Central memory CD8-positive, alpha-beta T cell (primary cell): ENCODE measurements around the gene SULF2.

Experiments
- ATAC-seq: fragments of 150-1000 bp; cut with Tn5 transposase; replicated peaks from 2 replicates; pipeline ENCODE4 v1.10.0; 2022; ENCODE audit warnings: mild to moderate bottlenecking, moderate FRiP score, moderate number of reproducible peaks; ENCODE audit not compliant: poor library complexity, severe bottlenecking; ENCODE audit errors: extremely low read depth
- DNase-seq, 2 donors: peaks; one replicate each; pipeline ENCODE4 v3.0.0; 2021; ENCODE audit warnings: low spot score in 2 of 2
- H3K27ac Mint-ChIP-seq: one replicate; pipeline ENCODE4 v1.8.0; 2022; ENCODE audit warnings: low read depth, mild to moderate bottlenecking, moderate library complexity, mixed read lengths
- H3K27me3 Mint-ChIP-seq: one replicate; pipeline ENCODE4 v1.8.0; 2022; ENCODE audit warnings: mixed read lengths
- H3K36me3 Mint-ChIP-seq: one replicate; pipeline ENCODE4 v1.8.0; 2022; ENCODE audit warnings: mild to moderate bottlenecking, moderate library complexity, mixed read lengths; ENCODE audit not compliant: insufficient read depth
- H3K4me1 Mint-ChIP-seq: one replicate; pipeline ENCODE4 v1.8.0; 2022; ENCODE audit warnings: mixed read lengths
- H3K4me3 Mint-ChIP-seq: one replicate; pipeline ENCODE4 v1.8.0; 2022; ENCODE audit warnings: mild to moderate bottlenecking, moderate library complexity, mixed read lengths
- H3K9me3 Mint-ChIP-seq: one replicate; pipeline ENCODE4 v1.8.0; 2022; ENCODE audit warnings: mixed read lengths

The SULF2 gene

GRCh38 chr20:47760686-47761481, 24.4 kb downstream of the SULF2 start:
- DNase-seq (no peak), ATAC-seq (no peak)
- Mint-ChIP-seq H3K36me3 (peaks cover 3% of the 10 kb centered on the region), H3K9me3 (no peaks in the 10 kb centered on the region), H3K4me1 (peaks cover 8% of the 10 kb centered on the region), H3K27ac (no peak overlapping the region), H3K4me3 (no peak overlapping the region), H3K27me3 (peaks cover 76% of the 10 kb centered on the region)

GRCh38 chr20:47758517-47759450, 26.5 kb downstream of the SULF2 start:
- peaks cover 3% of the 10 kb centered on the region for H3K36me3 Mint-ChIP-seq
- ATAC-seq (no peak), DNase-seq (no peak)
- H3K4me1 Mint-ChIP-seq: peaks cover 1% of the 10 kb centered on the region
- H3K27me3 Mint-ChIP-seq: peaks cover 63% of the 10 kb centered on the region
- no peak overlapping the region for H3K4me3 Mint-ChIP-seq
- no peaks in the 10 kb centered on the region for H3K9me3 Mint-ChIP-seq
- no peak overlapping the region for H3K27ac Mint-ChIP-seq

- ATAC-seq (no peak), DNase-seq (no peak)
- Mint-ChIP-seq H3K27ac (no peak overlapping the region), H3K27me3 (peaks cover 51% of the 10 kb centered on the region), H3K4me3 (no peak overlapping the region), H3K9me3 (no peaks in the 10 kb centered on the region), H3K4me1 (no peaks in the 10 kb centered on the region), H3K36me3 (peaks cover 3% of the 10 kb centered on the region)
These were observed 27.9 kb downstream of the SULF2 start for GRCh38 chr20:47757145-47758035.

GRCh38 chr20:47754946-47755652, 30.2 kb downstream of the SULF2 start:
- Mint-ChIP-seq H3K36me3 (peaks cover 3% of the 10 kb centered on the region), H3K27me3 (peaks cover 42% of the 10 kb centered on the region), H3K4me1 (no peaks in the 10 kb centered on the region), H3K27ac (no peak overlapping the region), H3K4me3 (no peak overlapping the region), H3K9me3 (no peaks in the 10 kb centered on the region)
- DNase-seq (no peak), ATAC-seq (no peak)

GRCh38 chr20:47754388-47754715, 30.9 kb downstream of the SULF2 start:
- no peaks in the 10 kb centered on the region for H3K9me3 Mint-ChIP-seq
- ATAC-seq: no peak
- no peak overlapping the region for H3K4me3 Mint-ChIP-seq
- H3K36me3 Mint-ChIP-seq: peaks cover 3% of the 10 kb centered on the region
- H3K27me3 Mint-ChIP-seq: peaks cover 42% of the 10 kb centered on the region
- no peak for DNase-seq
- H3K27ac Mint-ChIP-seq: no peak overlapping the region
- H3K4me1 Mint-ChIP-seq: no peaks in the 10 kb centered on the region

- Mint-ChIP-seq H3K36me3 (peaks cover 3% of the 10 kb centered on the region), H3K27me3 (peaks cover 42% of the 10 kb centered on the region), H3K9me3 (no peaks in the 10 kb centered on the region), H3K4me1 (peaks cover 3% of the 10 kb centered on the region), H3K27ac (no peak overlapping the region), H3K4me3 (no peak overlapping the region)
- DNase-seq: no peak
- no peak for ATAC-seq
These were observed 31.5 kb downstream of the SULF2 start for GRCh38 chr20:47753576-47754387.

- Mint-ChIP-seq H3K4me3 (no peak overlapping the region), H3K27me3 (peaks cover 54% of the 10 kb centered on the region), H3K36me3 (peaks cover 2% of the 10 kb centered on the region), H3K27ac (no peak overlapping the region), H3K4me1 (peaks cover 6% of the 10 kb centered on the region), H3K9me3 (no peaks in the 10 kb centered on the region)
- no peak for ATAC-seq
- DNase-seq: no peak
These were observed 33.8 kb downstream of the SULF2 start for GRCh38 chr20:47751449-47751848.

- H3K4me1 Mint-ChIP-seq: peaks cover 6% of the 10 kb centered on the region
These were observed 35.9 kb downstream of the SULF2 start for GRCh38 chr20:47749339-47749738.

GRCh38 chr20:47748823-47749222, 36.5 kb downstream of the SULF2 start:
- peak overlapping the region; percentile 53 for H3K27ac Mint-ChIP-seq
- peaks cover 2% of the 10 kb centered on the region for H3K36me3 Mint-ChIP-seq
- H3K4me1 Mint-ChIP-seq: peaks cover 6% of the 10 kb centered on the region
- DNase-seq (no peak), ATAC-seq (no peak)
- H3K27me3 Mint-ChIP-seq: peaks cover 47% of the 10 kb centered on the region
- H3K4me3 Mint-ChIP-seq: no peak overlapping the region
- H3K9me3 Mint-ChIP-seq: no peaks in the 10 kb centered on the region

More at GRCh38 chr20:47749339-47749738, 35.9 kb downstream of the SULF2 start:
- H3K4me3 Mint-ChIP-seq: no peak overlapping the region
- H3K36me3 Mint-ChIP-seq: peaks cover 2% of the 10 kb centered on the region
- ATAC-seq (no peak), DNase-seq (no peak)
- no peak overlapping the region for H3K27ac Mint-ChIP-seq
- peaks cover 42% of the 10 kb centered on the region for H3K27me3 Mint-ChIP-seq
- H3K9me3 Mint-ChIP-seq: no peaks in the 10 kb centered on the region

- H3K36me3 Mint-ChIP-seq: peaks cover 2% of the 10 kb centered on the region
- no peak for DNase-seq
- ATAC-seq: no peak
- H3K9me3 Mint-ChIP-seq: no peaks in the 10 kb centered on the region
- peaks cover 54% of the 10 kb centered on the region for H3K27me3 Mint-ChIP-seq
- H3K27ac Mint-ChIP-seq: no peak overlapping the region
- no peak overlapping the region for H3K4me3 Mint-ChIP-seq
- peaks cover 6% of the 10 kb centered on the region for H3K4me1 Mint-ChIP-seq
These were observed 37.2 kb downstream of the SULF2 start for GRCh38 chr20:47748069-47748468.

- H3K27ac Mint-ChIP-seq: no peak overlapping the region
- no peak overlapping the region for H3K4me3 Mint-ChIP-seq
- H3K4me1 Mint-ChIP-seq: peaks cover 6% of the 10 kb centered on the region
- DNase-seq (no peak), ATAC-seq (no peak)
- peaks cover 2% of the 10 kb centered on the region for H3K36me3 Mint-ChIP-seq
- no peaks in the 10 kb centered on the region for H3K9me3 Mint-ChIP-seq
- H3K27me3 Mint-ChIP-seq: peaks cover 54% of the 10 kb centered on the region
These were observed 37.6 kb downstream of the SULF2 start for GRCh38 chr20:47747669-47748031.
